ENCODE data around the gene EPHA4.

EPHA4 gene

GRCh38 chr2:221529177-221529942, 42.7 kb downstream of the EPHA4 start:
- no peak overlapping the region for H3K27ac ChIP-seq
- TF ChIP-seq CTCF (IDR thresholded peaks at IDR 0.05) (no peak), ZFX (IDR thresholded peaks at IDR 0.05; ENCODE audit: borderline replicate concordance) (no peak)

- H3K27ac ChIP-seq, result no peak overlapping the region
- TF ChIP-seq ZFX (IDR thresholded peaks at IDR 0.05; ENCODE audit: borderline replicate concordance) (no peak), CTCF (IDR thresholded peaks at IDR 0.05) (no peak)
Measured at GRCh38 chr2:221527776-221528309, 44.3 kb downstream of the EPHA4 start.

GRCh38 chr2:221524158-221524557, 47.9 kb downstream of the EPHA4 start:
- no peak overlapping the region for H3K27ac ChIP-seq
- TF ChIP-seq CTCF (IDR thresholded peaks at IDR 0.05) (no peak), ZFX (IDR thresholded peaks at IDR 0.05; ENCODE audit: borderline replicate concordance) (no peak)

GRCh38 chr2:221521233-221521845, 50.8 kb downstream of the EPHA4 start:
- no peak overlapping the region for H3K27ac ChIP-seq
- TF ChIP-seq ZFX (IDR thresholded peaks at IDR 0.05; ENCODE audit: borderline replicate concordance) (no peak), CTCF (IDR thresholded peaks at IDR 0.05) (no peak)

- TF ChIP-seq ZFX (IDR thresholded peaks at IDR 0.05; ENCODE audit: borderline replicate concordance), result no peak
- no peak for TF ChIP-seq CTCF (IDR thresholded peaks at IDR 0.05)
- H3K27ac ChIP-seq, result no peak overlapping the region
Measured at GRCh38 chr2:221518935-221519625, 53.0 kb downstream of the EPHA4 start.

- TF ChIP-seq ZFX (IDR thresholded peaks at IDR 0.05; ENCODE audit: borderline replicate concordance) (no peak), CTCF (IDR thresholded peaks at IDR 0.05) (no peak)
- H3K27ac ChIP-seq, result no peak overlapping the region
Measured at GRCh38 chr2:221518201-221518934, 53.7 kb downstream of the EPHA4 start.

Data from 22Rv1 (cell line).